Upper lobe of left lung (tissue), 6 donors: Measurements from ENCODE around the gene HHLA2. TPM values are rescaled to one million over a fixed set of nuclear protein-coding genes. Genes with fewer than 3 reads are reported as not detected.

Experiments used
- ATAC-seq, 2 donors: fragments of 200-7000 bp; cut with Tn5 transposase; one replicate each; pipeline ENCODE4 v1.9.1; 2022; ENCODE audit warnings: mild to moderate bottlenecking in 2 of 2, moderate library complexity in 2 of 2; ENCODE audit not compliant: low FRiP score in 2 of 2
- DNase-seq, 2 donors: peaks; one replicate each; pipeline ENCODE4 v3.0.0-alpha.2; 2019 to 2020
- H3K27ac ChIP-seq, 4 donors: fragments of 200-600 bp; sonication (generic); one replicate each; pipeline ENCODE4 v1.5.1; 2016 to 2019
- H3K27me3 ChIP-seq, 4 donors: fragments of 200-600 bp; sonication (generic); one replicate each; pipeline ENCODE4 v1.5.1; 2017 to 2019
- H3K36me3 ChIP-seq, 4 donors: fragments of 200-600 bp; sonication (generic); one replicate each; pipeline ENCODE4 v1.5.1; 2016 to 2019
- H3K4me1 ChIP-seq, 4 donors: fragments of 200-600 bp; sonication (generic); one replicate each; pipeline ENCODE4 v1.5.1; 2018 to 2019
- H3K4me3 ChIP-seq, 4 donors: fragments of 200-600 bp; sonication (generic); one replicate each; pipeline ENCODE4 v1.5.1; 2017 to 2019; ENCODE audit warnings: mild to moderate bottlenecking in 2 of 4, moderate library complexity in 1 of 4
- H3K9me3 ChIP-seq, 4 donors: fragments of 200-600 bp; sonication (generic); one replicate each; pipeline ENCODE4 v1.5.1; 2018 to 2019
- CTCF ChIP-seq, 6 experiments: fragments of 450-650 bp in 4 of 6; fragments of 200-600 bp in 2 of 6; sonication (generic) in 2 of 6; IDR thresholded peaks; one replicate each; pipeline ENCODE4 v1.5.1; 2016 to 2019; ENCODE audit warnings: antibody characterized with exemption in 6 of 6
- EP300 ChIP-seq, 4 donors: sonication (generic); formaldehyde crosslinking; IDR thresholded peaks; one replicate each; pipeline ENCODE4 v1.5.1; 2017; ENCODE audit warnings: antibody characterized with exemption in 4 of 4, control low read depth in 2 of 4
- POLR2A ChIP-seq, 4 donors: fragments of 450-650 bp; IDR thresholded peaks; one replicate each; pipeline ENCODE4 v1.5.1; 2016 to 2017; ENCODE audit warnings: antibody characterized with exemption in 4 of 4, mild to moderate bottlenecking in 2 of 4
- POLR2AphosphoS5 ChIP-seq, 2 donors: sonication (generic); formaldehyde crosslinking; IDR thresholded peaks; one replicate each; pipeline ENCODE4 v1.5.1; 2017; ENCODE audit warnings: antibody characterized with exemption in 2 of 2
- WGBS, 2 donors: methylation state at CpG; one replicate each; pipeline ENCODE4 v1.1.5; 2017 to 2018; 5-methylcytosine and 5-hydroxymethylcytosine counted together
- total RNA-seq, 6 donors: library from RNA; depleted of rRNA in 4 of 6; stranded (reverse); fragments of >200 nt in 4 of 6; gene quantifications; one replicate each; pipeline versions ENCODE4 v1.1.0 to v1.2.1, GENCODE V29; 2016 to 2021
- donor health status: DM: no; HTN: no; CAD: no; lungs with moderate emphysema.
- donor health status: DM: no; HTN: yes; CAD: no; lungs with severe emphysema.

Gene HHLA2
- total RNA-seq, 6 donors from 2014 or later: 0.26 to 13.7 (median 3.1) TPM

GRCh38 chr3:108342837-108343486, 46.6 kb downstream of the HHLA2 start:
- no peaks in the 10 kb centered on the region for H3K36me3 ChIP-seq
- H3K4me1 ChIP-seq: no peaks in the 10 kb centered on the region
- no peaks in the 10 kb centered on the region for H3K27me3 ChIP-seq
- no peak for ATAC-seq
- H3K27ac ChIP-seq: no peak overlapping the region
- WGBS, 2 donors: 72 to 86% methylated on average over 4 of the region's 4 CpGs
- TF ChIP-seq POLR2AphosphoS5 (IDR thresholded peaks at IDR 0.05): no peak
- TF ChIP-seq POLR2A (IDR thresholded peaks at IDR 0.05): no peak
- TF ChIP-seq CTCF (IDR thresholded peaks at IDR 0.05): no peak
- TF ChIP-seq EP300 (IDR thresholded peaks at IDR 0.05): no peak
- no peaks in the 10 kb centered on the region for H3K9me3 ChIP-seq
- no peak overlapping the region for H3K4me3 ChIP-seq
- no peak for DNase-seq

- no peaks in the 10 kb centered on the region for H3K36me3 ChIP-seq
- H3K9me3 ChIP-seq: no peaks in the 10 kb centered on the region
- no peak overlapping the region for H3K4me3 ChIP-seq
- TF ChIP-seq POLR2A (IDR thresholded peaks at IDR 0.05) (no peak), CTCF (IDR thresholded peaks at IDR 0.05) (no peak), EP300 (IDR thresholded peaks at IDR 0.05) (no peak), POLR2AphosphoS5 (IDR thresholded peaks at IDR 0.05) (no peak)
- no peaks in the 10 kb centered on the region for H3K4me1 ChIP-seq
- H3K27ac ChIP-seq: no peak overlapping the region
- H3K27me3 ChIP-seq: no peaks in the 10 kb centered on the region
- 91 to 94% methylated on average over 4 of the region's 4 CpGs for WGBS, 2 donors
- ATAC-seq: no peak
- no peak for DNase-seq
Observed at GRCh38 chr3:108343491-108343890, 47.1 kb downstream of the HHLA2 start.

- no peak for ATAC-seq
- Histone ChIP-seq H3K27me3 (no peaks in the 10 kb centered on the region), H3K36me3 (no peaks in the 10 kb centered on the region), H3K9me3 (no peaks in the 10 kb centered on the region), H3K4me3 (no peak overlapping the region), H3K27ac (no peak overlapping the region), H3K4me1 (no peaks in the 10 kb centered on the region)
- TF ChIP-seq POLR2AphosphoS5 (IDR thresholded peaks at IDR 0.05) (no peak), EP300 (IDR thresholded peaks at IDR 0.05) (no peak), POLR2A (IDR thresholded peaks at IDR 0.05) (no peak), CTCF (IDR thresholded peaks at IDR 0.05) (no peak)
- WGBS, 2 donors: 61 to 67% methylated on average over 6 of the region's 6 CpGs
- DNase-seq: no peak
Observed at GRCh38 chr3:108345492-108346205, 49.3 kb downstream of the HHLA2 start.

GRCh38 chr3:108346301-108347227, 50.2 kb downstream of the HHLA2 start:
- Histone ChIP-seq H3K27me3 (no peaks in the 10 kb centered on the region), H3K9me3 (no peaks in the 10 kb centered on the region), H3K4me3 (no peak overlapping the region), H3K36me3 (no peaks in the 10 kb centered on the region), H3K4me1 (no peaks in the 10 kb centered on the region), H3K27ac (no peak overlapping the region)
- ATAC-seq: no peak
- TF ChIP-seq EP300 (IDR thresholded peaks at IDR 0.05) (no peak), POLR2AphosphoS5 (IDR thresholded peaks at IDR 0.05) (no peak), POLR2A (IDR thresholded peaks at IDR 0.05) (no peak), CTCF (IDR thresholded peaks at IDR 0.05) (no peak)
- WGBS, 2 donors: 74 to 76% methylated on average over 5 of the region's 5 CpGs
- DNase-seq: no peak
